Uterus (tissue), 4 donors: ENCODE data around the gene HMCN1. TPM values are rescaled to one million over a fixed set of nuclear protein-coding genes. Genes with fewer than 3 reads are reported as not detected.

ENCODE experiments used
- DNase-seq, 2 donors: peaks; one replicate each; pipeline ENCODE4 v3.0.0-alpha.2; 2019 to 2020
- H3K27ac ChIP-seq, 2 donors: fragments of 200-600 bp; sonication (generic); 1 replicate in 1 of 2; 2 replicates in 1 of 2; pipeline ENCODE4 v1.5.1; 2016 to 2018
- H3K27me3 ChIP-seq, 2 donors: fragments of 200-600 bp; sonication (generic); one replicate each; pipeline ENCODE4 v1.5.1; 2018 to 2019; ENCODE audit warnings: control low read depth in 1 of 2
- H3K36me3 ChIP-seq, 2 donors: fragments of 200-600 bp; sonication (generic); one replicate each; pipeline ENCODE4 v1.5.1; 2019; ENCODE audit warnings: control low read depth in 1 of 2
- H3K4me1 ChIP-seq, 2 donors: fragments of 200-600 bp; sonication (generic); one replicate each; pipeline ENCODE4 v1.5.1; 2018 to 2019; ENCODE audit warnings: control low read depth in 1 of 2
- H3K4me3 ChIP-seq, 2 donors: fragments of 200-600 bp; sonication (generic); 1 replicate in 1 of 2; 2 replicates in 1 of 2; pipeline ENCODE4 v1.5.1; 2018 to 2019; ENCODE audit warnings: mild to moderate bottlenecking in 1 of 2
- H3K9me3 ChIP-seq, 2 donors: fragments of 200-600 bp; sonication (generic); one replicate each; pipeline ENCODE4 v1.5.1; 2019; ENCODE audit warnings: control low read depth in 1 of 2
- CTCF ChIP-seq, 4 experiments: fragments of 200-600 bp in 2 of 4; fragments of 450-650 bp in 2 of 4; sonication (generic) in 2 of 4; IDR thresholded peaks; one replicate each; pipeline ENCODE4 v1.5.1; 2016 to 2019; ENCODE audit warnings: antibody characterized with exemption in 4 of 4, mild to moderate bottlenecking in 2 of 4, moderate library complexity in 1 of 4
- POLR2A ChIP-seq, 2 donors: fragments of 450-650 bp; IDR thresholded peaks; one replicate each; pipeline ENCODE4 v1.6.1; 2016; ENCODE audit warnings: antibody characterized with exemption in 2 of 2, mild to moderate bottlenecking in 1 of 2, moderate library complexity in 1 of 2
- intact Hi-C: fragments of 100-400 bp; cut with DNase I; formaldehyde crosslinking; loops from one replicate; pipeline ENCODE4 v1.15.1; 2023; ENCODE audit warnings: low total_unique reads
- total RNA-seq, 4 donors: library from RNA; depleted of rRNA in 3 of 4; stranded (reverse); fragments of >200 nt in 3 of 4; gene quantifications; one replicate each; pipeline versions ENCODE4 v1.1.0 to v1.2.4, GENCODE V29; 2014 to 2023
- donor health status: DM: yes; HTN: yes; CAD: no.

Gene HMCN1
- total RNA-seq, 4 donors from 2014 or later: 0.59 to 92.9 (median 5.1) TPM

DNA sequence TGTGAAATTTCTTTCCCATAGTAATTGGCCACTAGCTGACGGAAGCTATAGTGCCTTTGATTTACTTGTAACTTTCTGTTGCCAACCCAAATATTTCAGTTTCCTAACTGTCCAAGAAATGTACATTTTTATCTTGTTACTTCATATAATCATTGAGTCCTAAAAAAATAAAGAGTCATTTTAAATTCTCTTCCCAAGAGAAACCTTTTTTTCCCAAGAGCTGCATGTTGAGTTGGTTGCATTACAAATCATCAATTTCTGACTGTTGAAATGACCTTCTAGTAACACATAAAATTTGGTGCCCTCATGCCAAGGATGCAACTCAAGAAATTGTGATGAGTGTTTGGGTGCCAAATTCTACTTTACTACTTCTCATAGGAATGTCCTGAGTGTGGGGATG, 61.0 kb downstream of the HMCN1 start:
- TF ChIP-seq CTCF (IDR thresholded peaks at IDR 0.05) (no peak), POLR2A (IDR thresholded peaks at IDR 0.05) (no peak)
- no peak overlapping the region for H3K27ac ChIP-seq
- DNase-seq: no peak
- no peaks in the 10 kb centered on the region for H3K4me1 ChIP-seq
- H3K9me3 ChIP-seq: no peaks in the 10 kb centered on the region
- H3K4me3 ChIP-seq: no peak overlapping the region
- intact Hi-C loops: no loop called here
- H3K27me3 ChIP-seq: no peaks in the 10 kb centered on the region
- H3K36me3 ChIP-seq: no peaks in the 10 kb centered on the region

DNA sequence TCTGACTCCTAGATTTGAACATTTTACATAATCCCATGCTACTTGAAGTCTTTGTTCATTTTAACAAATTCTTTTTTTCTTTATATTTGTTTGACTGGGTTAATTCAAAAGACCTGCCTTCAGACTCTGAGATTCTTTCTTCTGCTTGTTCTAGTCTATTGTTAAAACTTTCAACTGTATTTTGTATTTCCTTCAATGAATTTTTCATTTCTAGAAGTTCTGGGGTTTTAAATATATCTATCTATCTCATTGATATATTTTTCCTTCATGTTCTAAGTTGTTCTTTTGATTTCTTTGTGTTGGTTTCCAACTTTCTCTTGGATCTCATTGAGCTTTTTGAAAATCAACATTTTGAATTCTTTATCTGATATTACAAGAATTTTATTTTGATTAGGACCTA, 64.3 kb downstream of the HMCN1 start:
- H3K36me3 ChIP-seq: no peaks in the 10 kb centered on the region
- intact Hi-C loops: no loop called here
- H3K27me3 ChIP-seq: no peaks in the 10 kb centered on the region
- no peak for DNase-seq
- TF ChIP-seq CTCF (IDR thresholded peaks at IDR 0.05) (no peak), POLR2A (IDR thresholded peaks at IDR 0.05) (no peak)
- no peaks in the 10 kb centered on the region for H3K4me1 ChIP-seq
- no peaks in the 10 kb centered on the region for H3K9me3 ChIP-seq
- H3K4me3 ChIP-seq: no peak overlapping the region
- no peak overlapping the region for H3K27ac ChIP-seq

DNA sequence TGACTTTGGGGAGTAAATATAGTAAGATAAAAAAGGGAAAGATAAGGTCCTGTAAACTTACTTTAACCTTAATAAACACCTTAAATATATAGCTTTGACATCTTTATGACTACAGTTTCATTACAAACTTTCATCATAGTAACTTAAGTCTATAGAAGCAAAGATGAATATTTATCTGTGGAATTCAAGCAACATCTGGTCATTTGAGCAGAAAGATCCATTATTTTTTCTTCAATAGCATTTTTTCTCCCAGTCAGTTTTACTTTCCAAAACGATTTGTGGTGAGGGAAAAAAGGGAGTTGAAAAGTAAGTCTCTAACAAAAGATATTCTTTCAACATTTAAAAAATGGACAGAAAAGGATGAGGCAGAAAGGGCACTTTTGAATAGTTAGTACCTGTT, 69.0 kb downstream of the HMCN1 start:
- intact Hi-C loops: no loop called here
- H3K27me3 ChIP-seq: no peaks in the 10 kb centered on the region
- no peaks in the 10 kb centered on the region for H3K36me3 ChIP-seq
- H3K4me3 ChIP-seq: no peak overlapping the region
- no peak for DNase-seq
- TF ChIP-seq CTCF (IDR thresholded peaks at IDR 0.05) (no peak), POLR2A (IDR thresholded peaks at IDR 0.05) (no peak)
- H3K27ac ChIP-seq: no peak overlapping the region
- no peaks in the 10 kb centered on the region for H3K4me1 ChIP-seq
- H3K9me3 ChIP-seq: no peaks in the 10 kb centered on the region

DNA sequence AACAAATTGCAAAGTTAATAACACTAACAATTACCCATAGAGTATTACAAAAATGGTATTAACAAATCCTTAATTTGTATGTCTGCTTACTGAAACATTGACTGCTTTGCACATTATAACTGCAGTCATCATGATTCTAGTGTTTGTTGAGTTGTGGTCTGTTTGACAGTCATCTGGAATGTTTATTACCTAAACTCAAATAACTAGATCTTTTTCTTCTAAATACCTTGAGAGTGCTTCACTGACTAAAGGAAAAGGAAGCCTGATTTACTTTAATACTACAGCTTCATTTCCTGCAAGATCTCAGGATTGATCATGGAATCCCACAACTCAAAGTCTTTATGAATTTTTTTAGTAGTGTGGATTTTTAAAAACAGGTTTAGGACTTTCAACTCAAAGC, 70.0 kb downstream of the HMCN1 start:
- no peak overlapping the region for H3K4me3 ChIP-seq
- no peaks in the 10 kb centered on the region for H3K27me3 ChIP-seq
- H3K4me1 ChIP-seq: no peaks in the 10 kb centered on the region
- intact Hi-C loops: no loop called here
- no peaks in the 10 kb centered on the region for H3K9me3 ChIP-seq
- no peak for DNase-seq
- TF ChIP-seq POLR2A (IDR thresholded peaks at IDR 0.05): no peak
- no peak for TF ChIP-seq CTCF (IDR thresholded peaks at IDR 0.05)
- no peak overlapping the region for H3K27ac ChIP-seq
- H3K36me3 ChIP-seq: no peaks in the 10 kb centered on the region

- H3K27me3 ChIP-seq: no peaks in the 10 kb centered on the region
- intact Hi-C loops: no loop called here
- H3K27ac ChIP-seq: no peak overlapping the region
- no peaks in the 10 kb centered on the region for H3K9me3 ChIP-seq
- DNase-seq: no peak
- H3K4me3 ChIP-seq: no peak overlapping the region
- H3K36me3 ChIP-seq: no peaks in the 10 kb centered on the region
- H3K4me1 ChIP-seq: no peaks in the 10 kb centered on the region
- TF ChIP-seq POLR2A (IDR thresholded peaks at IDR 0.05) (no peak), CTCF (IDR thresholded peaks at IDR 0.05) (no peak)
These were observed 70.4 kb downstream of the HMCN1 start for GRCh38 chr1:185804608-185805007.
